ENCODE data around the gene SUGCT. TPM values are rescaled to one million over a fixed set of nuclear protein-coding genes. Genes with fewer than 3 reads are reported as not detected.
"Not testable (repeated sequence)": the region's sequence is repeated elsewhere in the genome, so short reads cannot be mapped to it uniquely, and the experiment has no call there.

The SUGCT gene
- 1.5 and 10.2 TPM in 2 replicates for total RNA-seq (2014; rRNA removed; shearing (Covaris generic); ENCODE audit: low replicate concordance)

GRCh38 chr7:40134428-40135316 is at the start of gene SUGCT, which contains the start of gene MPLKIP:
Gene SUGCT, plus strand, starts transcription at chr7:40135005.
Gene MPLKIP, minus strand, starts transcription at chr7:40134622. Its CDS starts 55 bp downstream, at chr7:40134567.
- no peaks in the 10 kb centered on the region for H3K9me3 ChIP-seq
- peak within 1 kb of the TSS; percentile 95 for H3K4me3 ChIP-seq
- peak; percentile 78 for DNase-seq
- H3K27me3 ChIP-seq: no peaks in the 10 kb centered on the region
- H3K36me3 ChIP-seq: peaks cover 14% of the 10 kb centered on the region

GRCh38 chr7:40092182-40092581 is 42.6 kb upstream of the SUGCT start:
- no peak for DNase-seq
- H3K9me3 ChIP-seq: no peaks in the 10 kb centered on the region
- H3K27me3 ChIP-seq: no peaks in the 10 kb centered on the region
- H3K36me3 ChIP-seq: peaks cover 66% of the 10 kb centered on the region
- no peak overlapping the region for H3K4me3 ChIP-seq

GRCh38 chr7:40093631-40094350 is 41.0 kb upstream of the SUGCT start:
- DNase-seq: no peak
- Histone ChIP-seq H3K4me3 (no peak overlapping the region), H3K36me3 (peaks cover 59% of the 10 kb centered on the region), H3K27me3 (no peaks in the 10 kb centered on the region), H3K9me3 (no peaks in the 10 kb centered on the region)

- no peaks in the 10 kb centered on the region for H3K27me3 ChIP-seq
- H3K4me3 ChIP-seq: no peak overlapping the region
- no peaks in the 10 kb centered on the region for H3K9me3 ChIP-seq
- peaks cover 46% of the 10 kb centered on the region for H3K36me3 ChIP-seq
- DNase-seq: no peak
Observed at GRCh38 chr7:40095230-40095629, 39.6 kb upstream of the SUGCT start.

- peaks cover 41% of the 10 kb centered on the region for H3K36me3 ChIP-seq
- H3K9me3 ChIP-seq: no peaks in the 10 kb centered on the region
- no peak for DNase-seq
- H3K4me3 ChIP-seq: no peak overlapping the region
- H3K27me3 ChIP-seq: no peaks in the 10 kb centered on the region
Observed at GRCh38 chr7:40095695-40096327, 39.0 kb upstream of the SUGCT start.

GRCh38 chr7:40097728-40098127 is 37.1 kb upstream of the SUGCT start:
- no peak for DNase-seq
- Histone ChIP-seq H3K9me3 (no peaks in the 10 kb centered on the region), H3K4me3 (no peak overlapping the region), H3K27me3 (no peaks in the 10 kb centered on the region), H3K36me3 (peaks cover 30% of the 10 kb centered on the region)

GRCh38 chr7:40098810-40099209 is 36.0 kb upstream of the SUGCT start:
- no peak overlapping the region for H3K4me3 ChIP-seq
- H3K9me3 ChIP-seq: no peaks in the 10 kb centered on the region
- peaks cover 22% of the 10 kb centered on the region for H3K36me3 ChIP-seq
- DNase-seq: no peak
- no peaks in the 10 kb centered on the region for H3K27me3 ChIP-seq

GRCh38 chr7:40099837-40100236 is 35.0 kb upstream of the SUGCT start:
- H3K9me3 ChIP-seq: no peaks in the 10 kb centered on the region
- H3K4me3 ChIP-seq: no peak overlapping the region
- peaks cover 12% of the 10 kb centered on the region for H3K36me3 ChIP-seq
- H3K27me3 ChIP-seq: no peaks in the 10 kb centered on the region
- no peak for DNase-seq

- no peaks in the 10 kb centered on the region for H3K27me3 ChIP-seq
- peaks cover 3% of the 10 kb centered on the region for H3K36me3 ChIP-seq
- no peak overlapping the region for H3K4me3 ChIP-seq
- no peaks in the 10 kb centered on the region for H3K9me3 ChIP-seq
- no peak for DNase-seq
Observed at GRCh38 chr7:40101201-40101600, 33.6 kb upstream of the SUGCT start.

- no peak for DNase-seq
- Histone ChIP-seq H3K27me3 (no peaks in the 10 kb centered on the region), H3K9me3 (no peaks in the 10 kb centered on the region), H3K36me3 (no peaks in the 10 kb centered on the region; the same call in none of the 2 replicates), H3K4me3 (no peak overlapping the region)
Observed at GRCh38 chr7:40102897-40103296, 31.9 kb upstream of the SUGCT start.

- DNase-seq: no peak
- Histone ChIP-seq H3K4me3 (no peak overlapping the region), H3K36me3 (no peaks in the 10 kb centered on the region; the same call in none of the 2 replicates), H3K27me3 (no peaks in the 10 kb centered on the region), H3K9me3 (no peaks in the 10 kb centered on the region)
Observed at GRCh38 chr7:40105879-40106473, 28.8 kb upstream of the SUGCT start.

- Histone ChIP-seq H3K36me3 (no peaks in the 10 kb centered on the region), H3K4me3 (no peak overlapping the region), H3K27me3 (no peaks in the 10 kb centered on the region), H3K9me3 (no peaks in the 10 kb centered on the region)
- DNase-seq: no peak
Observed at GRCh38 chr7:40115936-40116335, 18.9 kb upstream of the SUGCT start.

GRCh38 chr7:40117199-40117598 is 17.6 kb upstream of the SUGCT start:
- not testable (repeated sequence) for H3K4me3 ChIP-seq, H3K27me3 ChIP-seq, DNase-seq, H3K9me3 ChIP-seq, H3K36me3 ChIP-seq

- H3K36me3 ChIP-seq, H3K27me3 ChIP-seq, H3K4me3 ChIP-seq, H3K9me3 ChIP-seq, DNase-seq: not testable (repeated sequence)
Observed at GRCh38 chr7:40118201-40118600, 16.6 kb upstream of the SUGCT start.

GRCh38 chr7:40120020-40120419 is 14.8 kb upstream of the SUGCT start:
- Histone ChIP-seq H3K36me3 (no peaks in the 10 kb centered on the region), H3K9me3 (no peaks in the 10 kb centered on the region), H3K27me3 (no peaks in the 10 kb centered on the region), H3K4me3 (no peak overlapping the region)
- DNase-seq: no peak

GRCh38 chr7:40122100-40122939 is 12.5 kb upstream of the SUGCT start:
- not testable (repeated sequence) for H3K36me3 ChIP-seq, H3K9me3 ChIP-seq, H3K27me3 ChIP-seq, DNase-seq, H3K4me3 ChIP-seq

Data from MG63 (cell line).